Upper lobe of left lung (tissue), 4 donors: ENCODE data around the gene RPP25.

Experiments
- EP300 ChIP-seq, 4 donors: sonication (generic); formaldehyde crosslinking; IDR thresholded peaks; one replicate each; pipeline ENCODE4 v1.5.1; 2017; ENCODE audit warnings: antibody characterized with exemption in 4 of 4, control low read depth in 2 of 4
- TF ChIP-seq, protein P1 (sequence below), 6 experiments: fragments of 450-650 bp in 4 of 6; fragments of 200-600 bp in 2 of 6; sonication (generic) in 2 of 6; IDR thresholded peaks; one replicate each; pipeline ENCODE4 v1.5.1; 2016 to 2019; ENCODE audit warnings: antibody characterized with exemption in 6 of 6

DNA sequence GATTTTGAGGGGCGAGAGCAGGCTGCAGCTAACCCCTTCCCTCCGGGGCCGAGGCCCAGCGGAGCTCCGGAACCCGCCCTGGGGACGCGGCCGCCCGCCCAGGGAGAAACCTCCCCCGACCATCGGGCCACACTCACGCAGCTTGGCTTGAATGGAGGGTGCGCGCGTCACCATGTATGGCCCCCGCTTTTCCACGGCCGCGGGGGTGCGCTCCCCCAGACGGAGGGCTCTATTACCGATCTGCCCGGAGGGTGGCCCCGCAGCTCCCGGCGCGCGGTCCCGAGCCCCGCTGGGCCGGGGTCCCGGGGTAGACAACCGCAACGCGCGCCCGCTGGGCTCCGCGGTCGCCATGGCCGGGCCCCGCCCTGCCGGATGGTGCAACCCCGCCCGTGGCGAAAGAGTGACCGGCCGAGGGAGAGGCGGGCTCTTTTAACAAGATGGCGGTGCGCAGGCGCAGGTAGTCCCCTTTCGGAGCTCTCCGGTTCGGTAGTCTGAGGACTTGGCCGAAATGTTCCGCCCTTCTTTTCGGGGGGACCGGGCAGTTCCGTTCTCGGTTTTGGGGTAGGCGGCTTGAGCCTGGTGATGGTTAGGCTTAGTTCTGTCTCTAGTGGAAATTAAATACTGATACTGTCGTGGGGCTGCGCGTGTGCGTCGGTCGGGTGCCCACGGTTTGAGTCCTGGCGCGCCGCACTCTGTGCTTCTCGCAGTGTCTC lies 50.0 kb downstream of the RPP25 start, which contains the start of gene FAM219B:
- TF ChIP-seq, protein P1, sequence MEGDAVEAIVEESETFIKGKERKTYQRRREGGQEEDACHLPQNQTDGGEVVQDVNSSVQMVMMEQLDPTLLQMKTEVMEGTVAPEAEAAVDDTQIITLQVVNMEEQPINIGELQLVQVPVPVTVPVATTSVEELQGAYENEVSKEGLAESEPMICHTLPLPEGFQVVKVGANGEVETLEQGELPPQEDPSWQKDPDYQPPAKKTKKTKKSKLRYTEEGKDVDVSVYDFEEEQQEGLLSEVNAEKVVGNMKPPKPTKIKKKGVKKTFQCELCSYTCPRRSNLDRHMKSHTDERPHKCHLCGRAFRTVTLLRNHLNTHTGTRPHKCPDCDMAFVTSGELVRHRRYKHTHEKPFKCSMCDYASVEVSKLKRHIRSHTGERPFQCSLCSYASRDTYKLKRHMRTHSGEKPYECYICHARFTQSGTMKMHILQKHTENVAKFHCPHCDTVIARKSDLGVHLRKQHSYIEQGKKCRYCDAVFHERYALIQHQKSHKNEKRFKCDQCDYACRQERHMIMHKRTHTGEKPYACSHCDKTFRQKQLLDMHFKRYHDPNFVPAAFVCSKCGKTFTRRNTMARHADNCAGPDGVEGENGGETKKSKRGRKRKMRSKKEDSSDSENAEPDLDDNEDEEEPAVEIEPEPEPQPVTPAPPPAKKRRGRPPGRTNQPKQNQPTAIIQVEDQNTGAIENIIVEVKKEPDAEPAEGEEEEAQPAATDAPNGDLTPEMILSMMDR (IDR thresholded peaks at IDR 0.05) = peak in 1 of 6 experiments; percentile 23
- TF ChIP-seq EP300 (IDR thresholded peaks at IDR 0.05) = no peak
